Measurements from ENCODE around the gene HS1BP3.

The HS1BP3 gene

DNA sequence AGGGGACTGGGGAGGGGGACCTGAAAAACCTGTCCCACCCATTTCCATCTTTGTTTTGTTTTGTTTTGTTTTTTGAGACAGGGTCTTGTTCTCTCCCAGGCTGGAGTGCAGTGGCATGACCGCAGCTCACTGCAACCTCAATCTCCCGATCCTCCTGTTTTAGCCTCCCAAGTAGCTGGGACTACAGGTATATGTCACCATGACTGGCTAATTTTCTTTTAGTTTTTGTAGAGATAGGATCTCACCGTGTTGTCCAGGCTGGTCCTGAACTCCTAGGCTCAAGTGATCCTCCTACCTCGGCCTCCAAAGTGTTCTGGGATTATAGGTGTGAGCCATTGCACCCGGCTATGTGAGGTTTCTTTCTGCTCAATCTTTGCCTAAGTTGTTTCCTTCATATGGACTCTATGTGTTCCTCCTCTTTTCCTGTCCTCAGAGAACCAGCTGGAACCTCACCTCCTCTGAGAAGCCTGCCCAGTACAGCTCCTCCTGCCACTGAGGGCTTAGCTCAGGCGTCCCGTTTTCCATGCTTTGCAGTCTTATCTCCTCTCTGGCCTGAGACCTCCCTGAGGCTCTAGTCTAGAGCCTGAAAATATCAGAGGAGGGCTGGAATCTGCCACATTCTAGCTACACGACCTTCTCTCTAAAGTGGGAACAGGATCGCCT, 74.8 kb downstream of the HS1BP3 start:
- DNase-seq (ENCODE audit: low read depth): no peak
- no peak overlapping the region for H3K4me3 ChIP-seq (ENCODE audit: control insufficient read depth, low read depth, low read length)
- TF ChIP-seq, protein P1, sequence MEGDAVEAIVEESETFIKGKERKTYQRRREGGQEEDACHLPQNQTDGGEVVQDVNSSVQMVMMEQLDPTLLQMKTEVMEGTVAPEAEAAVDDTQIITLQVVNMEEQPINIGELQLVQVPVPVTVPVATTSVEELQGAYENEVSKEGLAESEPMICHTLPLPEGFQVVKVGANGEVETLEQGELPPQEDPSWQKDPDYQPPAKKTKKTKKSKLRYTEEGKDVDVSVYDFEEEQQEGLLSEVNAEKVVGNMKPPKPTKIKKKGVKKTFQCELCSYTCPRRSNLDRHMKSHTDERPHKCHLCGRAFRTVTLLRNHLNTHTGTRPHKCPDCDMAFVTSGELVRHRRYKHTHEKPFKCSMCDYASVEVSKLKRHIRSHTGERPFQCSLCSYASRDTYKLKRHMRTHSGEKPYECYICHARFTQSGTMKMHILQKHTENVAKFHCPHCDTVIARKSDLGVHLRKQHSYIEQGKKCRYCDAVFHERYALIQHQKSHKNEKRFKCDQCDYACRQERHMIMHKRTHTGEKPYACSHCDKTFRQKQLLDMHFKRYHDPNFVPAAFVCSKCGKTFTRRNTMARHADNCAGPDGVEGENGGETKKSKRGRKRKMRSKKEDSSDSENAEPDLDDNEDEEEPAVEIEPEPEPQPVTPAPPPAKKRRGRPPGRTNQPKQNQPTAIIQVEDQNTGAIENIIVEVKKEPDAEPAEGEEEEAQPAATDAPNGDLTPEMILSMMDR (IDR thresholded peaks at IDR 0.05; ENCODE audit: control insufficient read depth, insufficient read depth, low read depth, low read length, missing control alignments): no peak

DNA sequence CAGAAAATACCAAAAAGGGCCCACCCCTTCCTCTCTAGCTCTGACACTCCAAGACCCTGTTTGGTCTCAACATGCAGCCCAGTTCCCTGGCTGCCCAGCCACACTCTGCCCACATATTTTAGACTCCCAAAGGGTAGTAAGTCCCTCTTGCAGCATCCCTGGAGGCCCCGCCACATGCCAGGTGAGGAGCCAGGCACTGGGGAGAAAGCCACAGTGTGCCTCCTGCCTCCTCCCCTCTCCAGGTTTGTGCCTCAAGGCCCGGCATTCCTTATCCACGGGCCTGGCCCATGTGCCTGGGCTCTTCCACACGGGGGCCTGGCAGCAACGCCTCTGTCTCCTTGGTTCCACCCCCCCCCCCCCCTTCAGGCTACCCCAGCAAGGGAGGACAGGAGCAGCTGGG, 75.5 kb downstream of the HS1BP3 start:
- no peak overlapping the region for H3K4me3 ChIP-seq (ENCODE audit: control insufficient read depth, low read depth, low read length)
- TF ChIP-seq, protein P1 (IDR thresholded peaks at IDR 0.05; ENCODE audit: control insufficient read depth, insufficient read depth, low read depth, low read length, missing control alignments): no peak
- DNase-seq (ENCODE audit: low read depth): no peak

DNA sequence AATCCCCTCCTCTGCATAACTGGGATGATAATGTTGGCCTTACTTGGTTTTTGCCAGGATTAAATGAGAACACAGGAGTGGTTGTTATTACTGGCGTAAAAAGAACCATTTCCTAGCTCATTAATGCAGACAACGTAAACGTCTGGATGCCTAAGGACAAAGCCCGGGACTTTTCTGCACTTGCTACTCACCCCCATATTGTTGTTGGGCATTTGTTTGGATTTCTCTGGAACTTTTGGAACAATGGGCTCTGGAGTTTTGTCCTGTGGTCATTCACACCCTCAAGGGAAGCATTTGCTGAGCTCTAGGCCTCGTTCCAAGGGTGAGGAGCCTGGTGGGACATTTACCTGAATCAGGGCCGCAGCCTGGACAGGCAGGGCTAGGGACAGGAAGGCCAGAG, 76.0 kb downstream of the HS1BP3 start:
- no peak for DNase-seq (ENCODE audit: low read depth)
- TF ChIP-seq, protein P1 (IDR thresholded peaks at IDR 0.05; ENCODE audit: control insufficient read depth, insufficient read depth, low read depth, low read length, missing control alignments): no peak
- no peak overlapping the region for H3K4me3 ChIP-seq (ENCODE audit: control insufficient read depth, low read depth, low read length)

DNA sequence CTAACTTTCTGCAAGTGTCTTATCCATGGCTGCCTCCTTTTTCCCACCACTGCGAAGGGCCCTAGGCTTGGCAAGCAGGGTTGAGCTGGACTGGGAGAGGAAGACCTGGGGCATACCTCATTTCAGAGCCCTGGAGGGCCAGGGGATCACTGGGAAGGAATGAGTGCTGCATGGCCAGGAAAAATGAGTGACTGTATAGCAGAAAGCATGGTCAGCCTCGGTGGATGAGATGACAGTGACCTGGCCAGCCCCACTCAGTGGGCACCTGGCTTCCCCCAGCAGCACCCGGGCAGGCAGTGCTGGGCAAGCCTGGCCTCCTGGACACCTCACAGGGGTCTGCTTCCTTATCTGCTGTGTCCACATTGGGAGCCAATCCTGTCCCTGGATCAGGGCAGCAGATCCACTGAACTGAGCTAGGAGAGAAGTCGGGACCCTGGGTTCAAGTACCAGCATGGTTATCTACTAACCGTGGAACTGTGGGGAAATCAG, 76.4 kb downstream of the HS1BP3 start:
- TF ChIP-seq, protein P1 (IDR thresholded peaks at IDR 0.05; ENCODE audit: control insufficient read depth, insufficient read depth, low read depth, low read length, missing control alignments): no peak
- H3K4me3 ChIP-seq (ENCODE audit: control insufficient read depth, low read depth, low read length): no peak overlapping the region
- no peak for DNase-seq (ENCODE audit: low read depth)

DNA sequence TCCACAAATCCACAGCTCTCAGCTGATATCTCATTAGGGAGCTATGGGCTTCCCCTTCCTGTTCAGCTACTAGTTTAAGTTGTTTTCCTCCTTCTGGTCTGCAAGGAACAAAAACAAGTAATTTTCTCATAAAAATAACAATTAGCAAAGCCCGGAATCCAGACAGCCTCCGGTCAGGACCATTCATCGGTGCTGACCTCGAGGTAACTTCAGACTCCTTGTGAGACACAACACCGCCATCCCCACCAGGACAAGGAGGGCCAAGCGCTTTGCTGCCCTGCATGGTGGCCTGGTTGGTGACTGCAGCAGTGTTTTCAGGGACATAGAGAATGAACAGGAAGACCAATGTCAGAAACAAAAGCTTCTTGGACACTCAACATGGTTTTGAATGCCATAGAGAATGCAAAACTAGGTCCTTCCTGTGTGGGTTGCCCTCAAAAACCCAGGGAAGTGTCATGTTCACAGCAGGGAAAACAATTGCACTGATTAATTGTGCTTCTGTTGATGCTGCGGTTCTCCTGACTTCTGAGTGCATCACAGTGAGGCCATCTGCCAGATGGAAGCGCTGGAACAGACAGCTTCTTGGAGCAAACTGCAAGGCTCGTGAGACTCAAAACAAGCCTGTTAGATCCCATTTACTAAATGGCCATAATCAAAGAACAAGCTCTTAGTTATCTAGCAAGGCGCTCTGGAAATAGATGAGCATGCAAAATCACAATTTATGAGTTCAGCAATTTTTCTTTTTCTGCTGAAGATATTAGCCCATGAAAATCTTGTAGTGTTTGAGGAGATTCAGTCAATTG, 77.1 kb downstream of the HS1BP3 start:
- DNase-seq (ENCODE audit: low read depth): no peak

DNA sequence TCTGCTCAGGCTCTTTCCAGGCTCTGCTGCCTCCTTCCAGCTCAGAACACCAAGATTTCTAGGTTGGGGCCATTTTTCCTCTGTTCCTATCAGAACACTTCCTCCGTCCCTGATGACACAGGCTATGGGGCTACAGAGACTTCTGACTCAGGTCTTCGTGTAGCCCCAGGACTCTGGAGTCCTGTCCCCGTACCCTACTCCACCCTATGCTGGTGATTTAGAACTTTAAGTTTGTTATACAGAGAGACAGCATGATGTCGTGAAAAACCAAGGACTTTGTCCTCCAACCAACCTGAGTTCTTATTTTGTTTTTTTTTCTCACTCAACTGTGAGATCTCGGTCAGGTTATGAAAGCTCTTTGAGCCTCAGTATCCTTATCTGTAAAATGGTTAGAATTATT, 78.7 kb downstream of the HS1BP3 start:
- DNase-seq (ENCODE audit: low read depth): no peak
- TF ChIP-seq, protein P1 (IDR thresholded peaks at IDR 0.05; ENCODE audit: control insufficient read depth, insufficient read depth, low read depth, low read length, missing control alignments): no peak
- H3K4me3 ChIP-seq (ENCODE audit: control insufficient read depth, low read depth, low read length): no peak overlapping the region

More for the DNA sequence above, 77.1 kb downstream of the HS1BP3 start:
- TF ChIP-seq, protein P1 (IDR thresholded peaks at IDR 0.05; ENCODE audit: control insufficient read depth, insufficient read depth, low read depth, low read length, missing control alignments): no peak
- H3K4me3 ChIP-seq (ENCODE audit: control insufficient read depth, low read depth, low read length): no peak overlapping the region
